HCT116 (cell line): ENCODE data around the gene HOXD1. TPM values are rescaled to one million over a fixed set of nuclear protein-coding genes. Genes with fewer than 3 reads are reported as not detected.

Source experiments
- ATAC-seq: fragments of 200-7000 bp; cut with Tn5 transposase; 2 replicates; pipeline ENCODE4 v1.9.1; 2020; ENCODE audit warnings: mild to moderate bottlenecking, moderate library complexity
- BruUV-seq: library from RNA; stranded (reverse); fragments of 400-500 nt; replicated peaks from 2 replicates; lab custom pipeline; 2021; lab: Mats Ljungman, UMichigan
- CTCF ChIA-PET: fragments of 300-600 bp; sonication (Branson Sonifier 250); formaldehyde crosslinking; loops from one replicate; lab custom pipeline; 2021; ENCODE audit warnings: antibody characterized with exemption; lab: Charles Lee
- POLR2A ChIA-PET: fragments of 300-600, 350-600 bp; sonication (Branson Sonifier 250); formaldehyde crosslinking; loops from one replicate; lab custom pipeline; 2021; ENCODE audit warnings: antibody characterized with exemption; lab: Charles Lee
- RAD21 ChIA-PET, 2 experiments: fragments of 300-600 bp; sonication (Branson Sonifier 250); formaldehyde crosslinking; loops; one replicate each; lab custom pipeline; 2023; ENCODE audit warnings: low total read pairs in 2 of 2; ENCODE audit not compliant: uncharacterized antibody in 2 of 2, unreplicated experiment in 2 of 2, low non-redundant PET in 1 of 2; lab: Charles Lee
- DNase-seq: peaks from one replicate; pipeline ENCODE4 v3.0.0-alpha.2; 2010; ENCODE audit warnings: low read depth, low spot score
- H2AFZ ChIP-seq: fragments of 200-600 bp; shearing (Covaris generic), sonication (generic); 2 replicates; pipeline ENCODE4 v1.6.1; 2017; ENCODE audit warnings: low read depth, mixed run types, mixed read lengths, antibody characterized with exemption, low read length; ENCODE audit not compliant: poor library complexity, severe bottlenecking
- H3K27ac ChIP-seq: 2 replicates; pipeline ENCODE4 v1.5.1; 2012; ENCODE audit warnings: low read depth, low read length
- H3K27me3 ChIP-seq: fragments of 200-600 bp; sonication (generic); 2 replicates; pipeline ENCODE4 v1.6.1; 2016; ENCODE audit warnings: mixed run types, low read length, mixed read lengths; ENCODE audit not compliant: insufficient read depth
- H3K36me3 ChIP-seq, 2 experiments: fragments of 200-500 bp in 1 of 2; fragments of 200-600 bp in 1 of 2; sonication (Bioruptor generic) in 1 of 2; sonication (generic) in 1 of 2; 2 replicates each; pipeline versions ENCODE4 v1.5.1 to v1.6.1; 2014 to 2016; ENCODE audit warnings: low read length in 2 of 2, inconsistent platforms in 1 of 2, mixed read lengths in 1 of 2, mixed run types in 1 of 2; ENCODE audit not compliant: insufficient read depth in 2 of 2, control insufficient read depth in 1 of 2
- H3K4me1 ChIP-seq, 2 experiments: fragments of 200-600 bp in 1 of 2; sonication (generic) in 1 of 2; 2 replicates each; pipeline versions ENCODE4 v1.5.1 to v1.6.1; 2012 to 2017; ENCODE audit warnings: low read length in 2 of 2, inconsistent platforms in 1 of 2, mild to moderate bottlenecking in 1 of 2, mixed read lengths in 1 of 2, mixed run types in 1 of 2, moderate library complexity in 1 of 2; ENCODE audit not compliant: insufficient read depth in 2 of 2, control insufficient read depth in 1 of 2
- H3K4me2 ChIP-seq: fragments of 200-600 bp; sonication (generic); 2 replicates; pipeline ENCODE4 v1.6.1; 2017; ENCODE audit warnings: mixed run types, low read length, mixed read lengths
- H3K4me3 ChIP-seq, 2 experiments: fragments of 200-600 bp in 1 of 2; sonication (generic) in 1 of 2; replicated peaks in 1 of 2; 2 replicates each; pipeline ENCODE4 v1.5.1; 2011 to 2016; ENCODE audit warnings: low read length in 2 of 2, control low read depth in 1 of 2, low read depth in 1 of 2, mild to moderate bottlenecking in 1 of 2, mixed read lengths in 1 of 2, mixed run types in 1 of 2
- H3K79me2 ChIP-seq: fragments of 200-600 bp; sonication (generic); 2 replicates; pipeline ENCODE4 v1.6.1; 2017; ENCODE audit warnings: mild to moderate bottlenecking, mixed run types, low read length, moderate library complexity, mixed read lengths; ENCODE audit not compliant: insufficient read depth
- H3K9ac ChIP-seq: fragments of 200-600 bp; sonication (generic); 2 replicates; pipeline ENCODE4 v1.6.1; 2016; ENCODE audit warnings: low read length, mixed read lengths
- H3K9me2 ChIP-seq: fragments of 200-600 bp; sonication (generic), shearing (Covaris generic); 2 replicates; pipeline ENCODE4 v1.6.1; 2017; ENCODE audit warnings: mixed run types, mild to moderate bottlenecking, moderate library complexity; ENCODE audit not compliant: insufficient read depth
- H3K9me3 ChIP-seq, 2 experiments: fragments of 200-500 bp in 1 of 2; fragments of 200-600 bp in 1 of 2; sonication (Bioruptor generic) in 1 of 2; sonication (generic) in 1 of 2; 2 replicates each; pipeline ENCODE4 v1.6.1; 2014 to 2017; ENCODE audit warnings: low read length in 2 of 2, mixed read lengths in 2 of 2, inconsistent platforms in 1 of 2, low read depth in 1 of 2, mild to moderate bottlenecking in 1 of 2, mixed run types in 1 of 2, moderate library complexity in 1 of 2; ENCODE audit not compliant: control insufficient read depth in 1 of 2, insufficient read depth in 1 of 2
- H4K20me1 ChIP-seq: fragments of 200-600 bp; sonication (generic), shearing (Covaris generic); 2 replicates; pipeline ENCODE4 v1.6.1; 2017; ENCODE audit warnings: mixed run types, mild to moderate bottlenecking, moderate library complexity; ENCODE audit not compliant: insufficient read depth
- CTCF ChIP-seq, 3 experiments: fragments of 200-600 bp in 1 of 3; sonication (generic) in 1 of 3; IDR thresholded peaks in 2 of 3; conservative IDR thresholded peaks in 1 of 3; 2 replicates each; pipeline ENCODE4 v1.5.1; 2012 to 2017; ENCODE audit warnings: low read depth in 2 of 3, low read length in 2 of 3, antibody characterized with exemption in 1 of 3, borderline replicate concordance in 1 of 3, control low read depth in 1 of 3, mild to moderate bottlenecking in 1 of 3, mixed read lengths in 1 of 3, mixed run types in 1 of 3, moderate library complexity in 1 of 3; ENCODE audit not compliant: insufficient read depth in 1 of 3
- EZH2 ChIP-seq: fragments of 200-600 bp; sonication (generic); IDR thresholded peaks from 2 replicates; pipeline ENCODE4 v1.6.1; 2017; ENCODE audit warnings: antibody characterized with exemption, mixed run types
- EZH2phosphoT487 ChIP-seq: fragments of 200-600 bp; IDR thresholded peaks from 2 replicates; pipeline ENCODE4 v1.6.1; 2018; ENCODE audit warnings: antibody characterized with exemption, borderline replicate concordance
- RAD21 ChIP-seq: IDR thresholded peaks from 2 replicates; pipeline ENCODE4 v1.6.1; 2012; ENCODE audit warnings: low read depth, mild to moderate bottlenecking
- REST ChIP-seq: IDR thresholded peaks from 2 replicates; pipeline ENCODE4 v1.6.1; 2012; ENCODE audit warnings: low read depth
- SP1 ChIP-seq: IDR thresholded peaks from 2 replicates; pipeline ENCODE4 v1.6.1; 2012; ENCODE audit warnings: low read depth
- TCF7L2 ChIP-seq: IDR thresholded peaks from 2 replicates; pipeline ENCODE4 v1.7.0; 2011; ENCODE audit warnings: borderline replicate concordance, inconsistent platforms; ENCODE audit not compliant: insufficient read depth, insufficient read length; ENCODE audit errors: extremely low read depth
- YY1 ChIP-seq: IDR thresholded peaks from 2 replicates; pipeline ENCODE4 v1.6.1; 2011; ENCODE audit warnings: low read length, low read depth, moderate library complexity, mild to moderate bottlenecking; ENCODE audit not compliant: insufficient replicate concordance; ENCODE audit errors: extremely low read depth
- ZBTB33 ChIP-seq: IDR thresholded peaks from 2 replicates; pipeline ENCODE4 v1.6.1; 2011; ENCODE audit warnings: mild to moderate bottlenecking, low read length, moderate library complexity; ENCODE audit not compliant: insufficient replicate concordance; ENCODE audit errors: extremely low read depth
- intact Hi-C: fragments of 100-400 bp; cut with micrococcal nuclease; formaldehyde crosslinking; loops from 2 replicates; pipeline ENCODE4 v1.10.0; 2022
- total RNA-seq: library from RNA; stranded (reverse); gene quantifications from one replicate; pipeline ENCODE4 v1.2.1, GENCODE V29; 2021; ENCODE audit not compliant: unreplicated experiment

HOXD1 gene
- total RNA-seq, 1 experiment from 2014 or later: not detected

- ChIA-PET POLR2A (no interaction called here), CTCF (no interaction called here), RAD21 (no interaction called here)
- TF ChIP-seq RAD21: no peak
- no peak for TF ChIP-seq ZBTB33
- TF ChIP-seq REST: no peak
- TF ChIP-seq SP1: no peak
- TF ChIP-seq YY1: no peak
- no peak for TF ChIP-seq CTCF (IDR thresholded peaks at IDR 0.05 in 2 of 3, conservative IDR thresholded peaks at IDR 0.05 in 1 of 3; ENCODE audit: borderline replicate concordance in 1 of 3, insufficient read depth in 1 of 3, low read depth in 2 of 3, low read length in 2 of 3)
- TF ChIP-seq EZH2: no peak
- TF ChIP-seq TCF7L2: no peak
- TF ChIP-seq EZH2phosphoT487: no peak
- no peaks in the 10 kb centered on the region for H3K4me1 ChIP-seq
- no peak overlapping the region for H3K9ac ChIP-seq
- intact Hi-C loops: no loop called here
- ATAC-seq (no peak), DNase-seq (no peak)
- no peak overlapping the region for H3K27ac ChIP-seq
- no peak overlapping the region for H3K4me3 ChIP-seq
- no peaks in the 10 kb centered on the region for H3K36me3 ChIP-seq
- H3K9me2 ChIP-seq: no peaks in the 10 kb centered on the region
- no peak overlapping the region for H2AFZ ChIP-seq
- no peaks in the 10 kb centered on the region for H3K9me3 ChIP-seq
- H4K20me1 ChIP-seq: no peaks in the 10 kb centered on the region
- no TSS peak for BruUV-seq
- no peaks in the 10 kb centered on the region for H3K27me3 ChIP-seq
- no peaks in the 10 kb centered on the region for H3K79me2 ChIP-seq
- no peak overlapping the region for H3K4me2 ChIP-seq
Observed at GRCh38 chr2:176237456-176237855, 49.0 kb downstream of the HOXD1 start.
